ENCODE results near the gene CES1.
"Not testable (repeated sequence)": the region's sequence is repeated elsewhere in the genome, so short reads cannot be mapped to it uniquely, and the experiment has no call there.

Gene CES1

DNA sequence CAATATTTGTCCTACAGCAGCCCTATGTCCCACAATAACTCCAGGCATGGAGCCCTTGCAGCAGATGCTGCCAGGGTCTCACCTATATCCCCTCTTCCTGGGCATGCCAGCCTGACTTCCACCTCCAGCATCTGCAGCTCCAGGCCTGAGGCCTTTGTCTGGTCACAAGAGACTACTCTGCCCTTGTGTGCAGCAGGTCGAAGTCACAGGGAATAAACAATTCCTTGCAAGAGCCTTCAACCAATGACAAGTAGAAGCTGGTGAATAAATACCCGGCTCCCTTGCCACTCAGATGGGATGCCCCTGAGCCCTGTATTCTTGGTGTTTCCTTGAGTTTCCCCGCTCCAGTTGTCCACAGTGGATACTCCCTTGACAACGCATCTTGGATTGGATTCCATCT lies 23.0 kb downstream of the CES1 start:
- no peak overlapping the region for H3K4me3 ChIP-seq (ENCODE audit: low read depth, low read length, poor library complexity, severe bottlenecking)

GRCh38 chr16:55809386-55809785 lies 23.5 kb downstream of the CES1 start:
- H3K4me2 ChIP-seq (ENCODE audit: low read length): no peak overlapping the region
- H3K4me1 ChIP-seq (ENCODE audit: insufficient read depth, low read length, severe bottlenecking): no peaks in the 10 kb centered on the region
- no peaks in the 10 kb centered on the region for H3K79me2 ChIP-seq (ENCODE audit: insufficient read depth, low read length)
- no peaks in the 10 kb centered on the region for H3K27me3 ChIP-seq (ENCODE audit: insufficient read depth, low read length)
- H3K4me3 ChIP-seq (ENCODE audit: low read depth, low read length, poor library complexity, severe bottlenecking): no peak overlapping the region
- H3K9me2 ChIP-seq (ENCODE audit: low read depth, low read length): no peaks in the 10 kb centered on the region
- no peaks in the 10 kb centered on the region for H3K36me3 ChIP-seq (ENCODE audit: insufficient read depth, low read length)
- H3F3A ChIP-seq (ENCODE audit: insufficient read depth, low read length): no peaks in the 10 kb centered on the region
- no peak overlapping the region for H2AFZ ChIP-seq (ENCODE audit: low read length)
- no peaks in the 10 kb centered on the region for H4K20me1 ChIP-seq (ENCODE audit: insufficient read depth, low read length)
- TF ChIP-seq CTCF (IDR thresholded peaks at IDR 0.05; ENCODE audit: low read length): no peak
- TF ChIP-seq EZH2 (IDR thresholded peaks at IDR 0.05; ENCODE audit: borderline replicate concordance, low read length): no peak
- H3K9me3 ChIP-seq (ENCODE audit: low read length): no peaks in the 10 kb centered on the region
- no peak overlapping the region for H3K9ac ChIP-seq (ENCODE audit: low read length)
- H3K27ac ChIP-seq (ENCODE audit: low read depth, low read length, poor library complexity, severe bottlenecking): no peak overlapping the region

More for the DNA sequence above, 23.0 kb downstream of the CES1 start:
- Histone ChIP-seq H3K36me3 (ENCODE audit: insufficient read depth, low read length) (no peaks in the 10 kb centered on the region), H3F3A (ENCODE audit: insufficient read depth, low read length) (no peaks in the 10 kb centered on the region), H2AFZ (ENCODE audit: low read length) (no peak overlapping the region), H3K9me2 (ENCODE audit: low read depth, low read length) (no peaks in the 10 kb centered on the region), H3K27ac (ENCODE audit: low read depth, low read length, poor library complexity, severe bottlenecking) (no peak overlapping the region), H3K9ac (ENCODE audit: low read length) (no peak overlapping the region), H3K4me1 (ENCODE audit: insufficient read depth, low read length, severe bottlenecking) (no peaks in the 10 kb centered on the region), H3K79me2 (ENCODE audit: insufficient read depth, low read length) (no peaks in the 10 kb centered on the region), H3K9me3 (ENCODE audit: low read length) (no peaks in the 10 kb centered on the region), H3K4me2 (ENCODE audit: low read length) (no peak overlapping the region), H4K20me1 (ENCODE audit: insufficient read depth, low read length) (no peaks in the 10 kb centered on the region), H3K27me3 (ENCODE audit: insufficient read depth, low read length) (no peaks in the 10 kb centered on the region)
- no peak for TF ChIP-seq EZH2 (IDR thresholded peaks at IDR 0.05; ENCODE audit: borderline replicate concordance, low read length)
- no peak for TF ChIP-seq CTCF (IDR thresholded peaks at IDR 0.05; ENCODE audit: low read length)

DNA sequence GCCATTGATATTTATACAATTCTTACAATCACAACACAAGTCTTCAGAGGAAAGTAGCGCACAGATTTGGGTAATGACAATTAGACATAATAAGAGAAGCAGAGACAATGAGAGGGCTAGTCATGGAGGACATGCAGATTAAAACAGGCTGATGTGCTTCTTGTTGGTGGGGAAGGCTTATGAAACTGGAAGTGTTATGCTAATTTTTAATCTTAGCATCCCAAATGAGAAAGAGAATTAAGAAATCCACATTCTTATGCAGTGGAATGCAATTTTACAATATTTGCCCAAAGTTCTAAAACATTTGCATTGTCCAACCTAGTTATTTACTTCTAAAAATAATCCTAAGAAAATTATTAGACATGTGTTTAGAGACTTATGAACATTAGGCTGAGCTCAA lies 24.6 kb downstream of the CES1 start:
- H3K9ac ChIP-seq (ENCODE audit: low read length); H3K9me3 ChIP-seq (ENCODE audit: low read length); H3F3A ChIP-seq (ENCODE audit: insufficient read depth, low read length); H3K9me2 ChIP-seq (ENCODE audit: low read depth, low read length); H3K4me3 ChIP-seq (ENCODE audit: low read depth, low read length, poor library complexity, severe bottlenecking); H2AFZ ChIP-seq (ENCODE audit: low read length); H3K79me2 ChIP-seq (ENCODE audit: insufficient read depth, low read length); H4K20me1 ChIP-seq (ENCODE audit: insufficient read depth, low read length); H3K4me2 ChIP-seq (ENCODE audit: low read length); H3K27ac ChIP-seq (ENCODE audit: low read depth, low read length, poor library complexity, severe bottlenecking); H3K27me3 ChIP-seq (ENCODE audit: insufficient read depth, low read length); H3K36me3 ChIP-seq (ENCODE audit: insufficient read depth, low read length); H3K4me1 ChIP-seq (ENCODE audit: insufficient read depth, low read length, severe bottlenecking): not testable (repeated sequence)

- not testable (repeated sequence) for H3K4me1 ChIP-seq (ENCODE audit: insufficient read depth, low read length, severe bottlenecking); H3K4me3 ChIP-seq (ENCODE audit: low read depth, low read length, poor library complexity, severe bottlenecking); H3K9me2 ChIP-seq (ENCODE audit: low read depth, low read length); H3K27me3 ChIP-seq (ENCODE audit: insufficient read depth, low read length); H3K27ac ChIP-seq (ENCODE audit: low read depth, low read length, poor library complexity, severe bottlenecking); H2AFZ ChIP-seq (ENCODE audit: low read length); H3K9me3 ChIP-seq (ENCODE audit: low read length); H4K20me1 ChIP-seq (ENCODE audit: insufficient read depth, low read length); H3K79me2 ChIP-seq (ENCODE audit: insufficient read depth, low read length); H3K9ac ChIP-seq (ENCODE audit: low read length); H3K36me3 ChIP-seq (ENCODE audit: insufficient read depth, low read length); H3K4me2 ChIP-seq (ENCODE audit: low read length); H3F3A ChIP-seq (ENCODE audit: insufficient read depth, low read length)
Measured at GRCh38 chr16:55805104-55805503, 27.8 kb downstream of the CES1 start.

DNA sequence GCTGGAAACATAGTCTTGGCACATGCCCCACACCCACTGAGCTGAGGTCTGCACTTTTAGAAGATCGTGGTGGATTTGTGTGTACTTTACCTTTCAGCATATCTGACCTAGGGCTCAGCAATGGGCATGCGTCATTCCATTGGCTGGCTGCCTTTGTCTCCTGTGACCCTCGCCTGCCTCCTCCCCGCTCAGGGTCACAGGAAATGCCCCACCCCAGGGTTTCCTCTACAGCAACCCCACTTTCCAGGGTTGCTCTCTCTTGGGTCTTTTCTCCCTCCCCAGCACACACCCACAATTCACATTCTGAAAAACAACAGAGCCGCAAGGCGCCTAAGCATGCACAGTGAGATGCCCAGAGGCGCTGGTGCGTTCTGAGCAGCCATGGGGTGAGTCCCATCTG lies 29.2 kb downstream of the CES1 start:
- not testable (repeated sequence) for H3K9ac ChIP-seq (ENCODE audit: low read length); H3K4me1 ChIP-seq (ENCODE audit: insufficient read depth, low read length, severe bottlenecking); H3K9me3 ChIP-seq (ENCODE audit: low read length); H3K27ac ChIP-seq (ENCODE audit: low read depth, low read length, poor library complexity, severe bottlenecking); H3K36me3 ChIP-seq (ENCODE audit: insufficient read depth, low read length); H3K9me2 ChIP-seq (ENCODE audit: low read depth, low read length); H3K79me2 ChIP-seq (ENCODE audit: insufficient read depth, low read length); H3K27me3 ChIP-seq (ENCODE audit: insufficient read depth, low read length); H4K20me1 ChIP-seq (ENCODE audit: insufficient read depth, low read length); H2AFZ ChIP-seq (ENCODE audit: low read length); H3F3A ChIP-seq (ENCODE audit: insufficient read depth, low read length); H3K4me3 ChIP-seq (ENCODE audit: low read depth, low read length, poor library complexity, severe bottlenecking); H3K4me2 ChIP-seq (ENCODE audit: low read length)

DNA sequence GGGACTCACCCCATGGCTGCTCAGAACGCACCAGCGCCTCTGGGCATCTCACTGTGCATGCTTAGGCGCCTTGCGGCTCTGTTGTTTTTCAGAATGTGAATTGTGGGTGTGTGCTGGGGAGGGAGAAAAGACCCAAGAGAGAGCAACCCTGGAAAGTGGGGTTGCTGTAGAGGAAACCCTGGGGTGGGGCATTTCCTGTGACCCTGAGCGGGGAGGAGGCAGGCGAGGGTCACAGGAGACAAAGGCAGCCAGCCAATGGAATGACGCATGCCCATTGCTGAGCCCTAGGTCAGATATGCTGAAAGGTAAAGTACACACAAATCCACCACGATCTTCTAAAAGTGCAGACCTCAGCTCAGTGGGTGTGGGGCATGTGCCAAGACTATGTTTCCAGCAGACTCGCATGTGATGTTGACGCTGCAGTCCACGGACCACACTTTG lies 39.9 kb downstream of the CES1 start:
- H3K9me3 ChIP-seq (ENCODE audit: low read length); H3K4me2 ChIP-seq (ENCODE audit: low read length); H3K27ac ChIP-seq (ENCODE audit: low read depth, low read length, poor library complexity, severe bottlenecking); H3K36me3 ChIP-seq (ENCODE audit: insufficient read depth, low read length); H3K9ac ChIP-seq (ENCODE audit: low read length); H3K4me1 ChIP-seq (ENCODE audit: insufficient read depth, low read length, severe bottlenecking); H2AFZ ChIP-seq (ENCODE audit: low read length); H4K20me1 ChIP-seq (ENCODE audit: insufficient read depth, low read length); H3F3A ChIP-seq (ENCODE audit: insufficient read depth, low read length); H3K27me3 ChIP-seq (ENCODE audit: insufficient read depth, low read length); H3K79me2 ChIP-seq (ENCODE audit: insufficient read depth, low read length); H3K9me2 ChIP-seq (ENCODE audit: low read depth, low read length); H3K4me3 ChIP-seq (ENCODE audit: low read depth, low read length, poor library complexity, severe bottlenecking): not testable (repeated sequence)

All from OCI-LY1 (cell line).